AG04450 (cell line): ENCODE data around the gene KCNJ4. TPM values are rescaled to one million over a fixed set of nuclear protein-coding genes. Genes with fewer than 3 reads are reported as not detected.

ENCODE experiments used
- CTCF ChIA-PET: fragments of 300-600, 350-600 bp; formaldehyde crosslinking; extraction: SDS; loops from one replicate; lab custom pipeline; 2022; ENCODE audit warnings: antibody characterized with exemption, inconsistent platforms; lab: Charles Lee
- POLR2A ChIA-PET: fragments of 350-600 bp; formaldehyde crosslinking; extraction: SDS; loops from one replicate; lab custom pipeline; 2021; ENCODE audit warnings: antibody characterized with exemption, inconsistent platforms; lab: Yijun Ruan, JAX
- DNase-seq: peaks from one replicate; pipeline ENCODE4 v3.0.0-alpha.2; 2011; ENCODE audit warnings: low read depth, low spot score
- H3K27ac ChIP-seq: one replicate; pipeline ENCODE4 v1.5.1; 2012; ENCODE audit warnings: low read depth, low read length, control low read depth
- H3K27me3 ChIP-seq: one replicate; pipeline ENCODE4 v1.6.0; 2012; ENCODE audit warnings: low read length; ENCODE audit not compliant: control insufficient read depth, insufficient read depth
- H3K4me3 ChIP-seq: 2 replicates; pipeline ENCODE4 v1.5.1; 2011; ENCODE audit warnings: mild to moderate bottlenecking, low read depth, low read length, control low read depth
- H3K9me3 ChIP-seq: 2 replicates; pipeline ENCODE4 v1.5.1; 2012; ENCODE audit warnings: low read length; ENCODE audit not compliant: control insufficient read depth, insufficient read depth
- polyA plus RNA-seq: library from polyadenylated mRNA; depleted of rRNA; stranded (reverse); fragments of >200 nt; gene quantifications from 2 replicates; pipeline ENCODE4 v1.2.3, GENCODE V29; 2011
- TF ChIP-seq, protein P1 (sequence below): IDR thresholded peaks from 2 replicates; pipeline ENCODE4 v1.5.1; 2011; ENCODE audit warnings: low read depth, low read length, control low read depth, inconsistent platforms

KCNJ4 gene
- polyA plus RNA-seq, 1 experiment, result not detected

DNA sequence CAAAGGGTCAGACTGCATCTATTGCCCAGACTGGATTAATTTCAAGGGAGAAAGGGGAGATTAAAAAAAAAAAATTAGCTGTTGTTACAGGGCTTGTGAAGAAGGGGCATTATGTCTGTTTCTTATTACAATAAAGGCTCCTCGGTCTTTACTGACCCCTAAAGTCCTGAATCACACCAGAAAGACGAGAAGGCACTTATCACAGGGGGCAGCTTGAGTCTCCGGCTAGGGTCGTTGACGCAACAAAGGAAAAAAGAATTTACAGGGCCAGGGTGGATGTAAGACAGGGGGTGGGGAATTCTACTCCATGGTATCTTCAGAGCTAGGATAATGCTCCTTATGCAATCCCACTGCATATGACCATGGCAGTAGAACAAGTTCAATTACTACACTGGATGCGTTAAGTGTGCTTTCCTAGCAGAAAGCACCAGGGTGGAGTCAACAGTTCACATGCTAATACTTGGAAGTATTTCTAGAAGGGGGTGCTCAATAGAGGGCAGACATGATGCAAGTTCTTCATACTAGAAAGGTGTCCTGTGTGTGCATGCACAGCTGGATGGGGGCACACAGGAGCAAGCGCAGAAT lies 34.7 kb upstream of the KCNJ4 start:
- TF ChIP-seq, protein P1, sequence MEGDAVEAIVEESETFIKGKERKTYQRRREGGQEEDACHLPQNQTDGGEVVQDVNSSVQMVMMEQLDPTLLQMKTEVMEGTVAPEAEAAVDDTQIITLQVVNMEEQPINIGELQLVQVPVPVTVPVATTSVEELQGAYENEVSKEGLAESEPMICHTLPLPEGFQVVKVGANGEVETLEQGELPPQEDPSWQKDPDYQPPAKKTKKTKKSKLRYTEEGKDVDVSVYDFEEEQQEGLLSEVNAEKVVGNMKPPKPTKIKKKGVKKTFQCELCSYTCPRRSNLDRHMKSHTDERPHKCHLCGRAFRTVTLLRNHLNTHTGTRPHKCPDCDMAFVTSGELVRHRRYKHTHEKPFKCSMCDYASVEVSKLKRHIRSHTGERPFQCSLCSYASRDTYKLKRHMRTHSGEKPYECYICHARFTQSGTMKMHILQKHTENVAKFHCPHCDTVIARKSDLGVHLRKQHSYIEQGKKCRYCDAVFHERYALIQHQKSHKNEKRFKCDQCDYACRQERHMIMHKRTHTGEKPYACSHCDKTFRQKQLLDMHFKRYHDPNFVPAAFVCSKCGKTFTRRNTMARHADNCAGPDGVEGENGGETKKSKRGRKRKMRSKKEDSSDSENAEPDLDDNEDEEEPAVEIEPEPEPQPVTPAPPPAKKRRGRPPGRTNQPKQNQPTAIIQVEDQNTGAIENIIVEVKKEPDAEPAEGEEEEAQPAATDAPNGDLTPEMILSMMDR, result no peak
- H3K4me3 ChIP-seq, result no peak overlapping the region
- no peak for DNase-seq
- ChIA-PET CTCF (no interaction called here), POLR2A (interaction anchor here (1.2 to 3.1 kb wide), 2 partner anchors 9 kb away, joined by 5 to 27 read pairs; no protein-coding TSS in a partner anchor)
- no peaks in the 10 kb centered on the region for H3K9me3 ChIP-seq
- H3K27me3 ChIP-seq, result no peaks in the 10 kb centered on the region
- H3K27ac ChIP-seq, result no peak overlapping the region

DNA sequence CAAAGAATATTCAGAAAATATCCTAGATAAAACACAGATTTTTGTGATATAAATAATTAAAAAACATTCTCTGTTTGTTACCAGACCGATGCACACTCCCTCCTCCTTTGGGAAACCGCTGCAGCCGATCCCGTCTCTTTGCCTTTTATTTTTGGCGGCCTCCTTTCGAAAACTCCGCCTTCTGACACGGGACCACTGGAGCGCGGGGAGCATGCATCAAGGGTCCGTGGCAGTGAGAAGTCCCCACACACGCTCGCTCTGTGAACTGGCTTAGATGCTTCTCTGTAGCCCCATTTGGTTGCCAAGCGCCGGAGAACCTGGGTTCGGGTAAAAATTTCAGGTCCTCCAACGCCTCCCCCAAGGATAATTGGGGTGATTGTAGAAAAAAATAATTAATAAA lies 34.1 kb upstream of the KCNJ4 start:
- CTCF ChIA-PET, result interaction anchor here (1.1 kb wide), 1 partner anchor 19 kb away, joined by 3 read pairs; no protein-coding TSS in a partner anchor
- Histone ChIP-seq H3K27ac (no peak overlapping the region), H3K27me3 (no peaks in the 10 kb centered on the region)

DNA sequence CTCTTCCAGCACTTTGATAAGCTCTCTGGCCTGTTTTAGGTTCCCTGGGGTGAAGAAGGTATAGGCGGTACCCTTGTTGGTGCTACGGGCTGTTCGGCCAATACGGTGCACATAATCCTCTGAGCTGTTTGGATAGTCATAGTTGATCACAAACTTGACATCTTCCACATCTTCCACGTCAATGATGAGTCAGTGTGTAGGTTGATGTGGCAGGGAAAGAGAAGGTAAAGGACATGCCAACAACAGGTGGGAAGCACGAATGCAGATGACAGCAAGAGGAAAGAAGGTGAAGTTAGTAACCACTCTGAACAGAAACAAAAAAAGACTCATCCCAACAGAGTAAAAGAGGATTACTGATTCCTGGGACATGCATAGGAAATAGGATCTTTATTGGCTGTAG lies 32.9 kb upstream of the KCNJ4 start:
- H3K4me3 ChIP-seq, result no peak overlapping the region
- no peak overlapping the region for H3K27ac ChIP-seq
- ChIA-PET CTCF (no interaction called here), POLR2A (no interaction called here)
- TF ChIP-seq, protein P1, result no peak
- no peaks in the 10 kb centered on the region for H3K27me3 ChIP-seq
- no peaks in the 10 kb centered on the region for H3K9me3 ChIP-seq
- no peak for DNase-seq

More for the DNA sequence above, 34.1 kb upstream of the KCNJ4 start:
- TF ChIP-seq, protein P1, result no peak
- Histone ChIP-seq H3K4me3 (no peak overlapping the region), H3K9me3 (no peaks in the 10 kb centered on the region)
- POLR2A ChIA-PET, result interaction anchor here (1.2 kb wide), 1 partner anchor 10 kb away, joined by 5 read pairs; no protein-coding TSS in a partner anchor
- no peak for DNase-seq

DNA sequence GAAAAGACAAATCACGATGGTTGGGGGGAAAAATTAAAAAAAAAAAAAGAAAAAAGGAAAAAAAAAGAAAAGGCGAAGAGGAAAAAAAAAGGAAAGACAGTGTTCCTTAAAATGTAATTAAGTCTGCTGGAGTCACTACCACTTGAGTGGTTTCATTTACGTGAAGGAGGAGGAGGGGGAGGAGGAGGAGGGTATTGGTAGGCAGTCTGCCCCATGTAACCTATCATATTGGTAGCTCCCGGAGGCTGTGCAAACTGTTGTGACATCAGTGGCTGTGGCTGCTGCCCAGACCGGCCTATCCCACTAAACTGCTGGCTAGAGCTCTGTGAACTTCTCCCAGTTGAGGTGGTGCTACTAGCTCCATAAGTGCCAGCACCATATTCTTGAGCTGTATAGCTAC lies 30.8 kb upstream of the KCNJ4 start:
- ChIA-PET CTCF (interaction anchor here (0.5 kb wide), 1 partner anchor 42 kb away, joined by 3 read pairs; no protein-coding TSS in a partner anchor), POLR2A (interaction anchor here (0.7 to 1.0 kb wide), 2 partner anchors 9 to 204 kb away, joined by 3 to 9 read pairs; no protein-coding TSS in a partner anchor)
- TF ChIP-seq, protein P1, result no peak
- DNase-seq, result no peak
- Histone ChIP-seq H3K4me3 (no peak overlapping the region), H3K27ac (no peak overlapping the region), H3K9me3 (no peaks in the 10 kb centered on the region), H3K27me3 (no peaks in the 10 kb centered on the region)

DNA sequence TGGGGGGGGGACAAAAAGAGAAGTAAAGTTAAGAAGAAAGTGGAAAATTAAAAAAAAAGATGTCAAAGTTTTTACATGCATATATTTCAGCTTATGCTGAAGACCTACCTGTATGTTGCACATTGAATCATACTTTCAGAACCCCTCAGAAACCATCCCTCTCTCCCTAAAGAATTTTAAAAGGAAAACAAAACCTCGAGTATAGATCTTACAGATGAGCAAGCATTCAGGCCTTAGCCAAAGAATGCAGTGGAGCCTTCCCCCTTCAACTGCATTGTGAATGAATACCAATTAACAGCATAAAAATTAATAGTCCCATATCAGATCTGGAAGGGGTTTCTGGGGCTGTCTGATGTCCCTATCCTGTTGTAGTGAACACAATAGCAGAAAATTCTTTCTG lies 29.2 kb upstream of the KCNJ4 start:
- H3K9me3 ChIP-seq, result no peaks in the 10 kb centered on the region
- H3K27ac ChIP-seq, result no peak overlapping the region
- TF ChIP-seq, protein P1, result no peak
- no peak for DNase-seq
- no peaks in the 10 kb centered on the region for H3K27me3 ChIP-seq
- POLR2A ChIA-PET, result interaction anchor here (1.3 kb wide), 1 partner anchor 11 kb away, joined by 3 read pairs; no protein-coding TSS in a partner anchor
- no peak overlapping the region for H3K4me3 ChIP-seq
- CTCF ChIA-PET, result no interaction called here
